ENCODE results near the gene TJP1.
"Not testable (repeated sequence)": the region's sequence is repeated elsewhere in the genome, so short reads cannot be mapped to it uniquely, and the experiment has no call there.

TJP1 gene

GRCh38 chr15:29698030-29698701, 124.1 kb downstream of the TJP1 start:
- DNase-seq = no peak

DNA sequence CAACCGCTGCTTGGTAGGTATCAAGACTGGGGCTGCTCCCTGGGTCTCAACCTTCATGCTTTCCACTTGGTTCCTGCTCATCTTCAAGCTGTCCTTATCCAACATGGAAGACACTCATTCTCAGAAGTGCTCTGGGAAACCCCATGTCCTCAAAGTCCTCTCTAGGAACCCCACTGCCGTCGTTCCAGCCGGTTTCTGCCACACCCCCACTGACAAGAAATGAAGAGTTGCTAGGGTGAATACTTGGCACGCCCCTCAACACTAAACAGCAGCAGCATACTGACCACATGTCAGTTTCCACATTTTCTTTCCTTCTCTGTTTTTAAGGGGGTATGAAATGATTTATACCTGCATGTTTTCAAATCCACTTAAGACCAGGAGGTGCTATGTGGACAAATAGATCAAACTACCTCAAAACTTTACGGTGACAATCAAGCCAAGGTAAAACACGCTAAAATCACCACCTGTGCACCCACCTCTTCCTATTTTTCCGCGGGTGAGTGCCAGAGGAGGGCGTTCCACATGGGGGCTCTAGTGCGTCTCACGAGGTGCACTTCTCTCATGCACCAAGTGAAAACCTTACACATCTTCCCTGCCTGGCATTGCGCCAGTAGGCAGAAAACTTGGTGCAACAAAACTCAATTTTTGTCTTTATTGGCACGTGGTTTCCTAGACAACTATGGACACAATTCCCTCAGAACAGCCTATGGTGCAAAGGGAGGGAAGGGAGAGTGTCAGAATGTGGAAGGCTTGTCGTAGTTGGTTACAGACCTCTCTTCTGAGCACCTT, 125.1 kb downstream of the TJP1 start:
- no peak for DNase-seq

DNA sequence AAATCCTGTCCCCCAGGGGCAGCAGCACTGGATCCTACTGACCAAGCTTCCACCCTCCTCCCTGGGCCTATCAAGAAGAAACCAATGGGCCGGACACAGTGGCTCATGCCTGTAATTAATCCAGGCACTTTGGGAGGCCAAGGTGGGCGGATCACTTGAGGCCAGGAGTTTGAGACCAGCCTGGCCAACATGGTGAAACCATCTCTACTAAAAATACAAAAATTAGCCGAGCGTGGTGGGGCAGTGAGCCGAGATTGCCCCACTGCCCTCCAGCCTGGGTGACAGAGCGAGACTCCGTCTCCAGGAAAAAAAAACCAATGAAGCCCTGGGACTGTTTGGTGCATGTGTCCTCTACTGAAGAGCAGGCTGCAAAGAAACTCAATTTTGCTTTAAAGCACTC, 125.8 kb downstream of the TJP1 start:
- not testable (repeated sequence) for DNase-seq

GRCh38 chr15:29695489-29696167, 126.6 kb downstream of the TJP1 start:
- no peak for DNase-seq

DNA sequence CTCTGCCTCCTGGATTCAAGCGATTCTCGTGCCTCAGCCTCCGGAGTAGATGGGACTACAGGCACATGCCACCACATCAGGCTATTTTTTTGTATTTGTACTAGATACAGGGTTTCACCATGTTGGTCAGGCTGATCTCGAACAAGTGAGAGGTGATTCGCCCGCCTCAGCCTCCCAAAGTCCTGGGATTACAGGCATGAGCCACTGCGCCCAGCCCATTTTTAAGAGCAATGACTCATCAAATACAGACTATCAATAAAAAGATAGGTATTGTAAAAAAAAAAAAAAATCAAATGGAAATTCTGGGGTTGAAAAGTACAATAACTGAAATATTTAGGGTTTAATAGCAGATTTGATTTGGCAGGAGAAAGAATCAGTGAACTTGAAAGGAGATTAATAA, 129.0 kb downstream of the TJP1 start:
- DNase-seq = no peak

- DNase-seq = no peak
These were observed 129.7 kb downstream of the TJP1 start for GRCh38 chr15:29692527-29692926.

GRCh38 chr15:29690765-29691475, 131.3 kb downstream of the TJP1 start:
- DNase-seq = no peak

DNA sequence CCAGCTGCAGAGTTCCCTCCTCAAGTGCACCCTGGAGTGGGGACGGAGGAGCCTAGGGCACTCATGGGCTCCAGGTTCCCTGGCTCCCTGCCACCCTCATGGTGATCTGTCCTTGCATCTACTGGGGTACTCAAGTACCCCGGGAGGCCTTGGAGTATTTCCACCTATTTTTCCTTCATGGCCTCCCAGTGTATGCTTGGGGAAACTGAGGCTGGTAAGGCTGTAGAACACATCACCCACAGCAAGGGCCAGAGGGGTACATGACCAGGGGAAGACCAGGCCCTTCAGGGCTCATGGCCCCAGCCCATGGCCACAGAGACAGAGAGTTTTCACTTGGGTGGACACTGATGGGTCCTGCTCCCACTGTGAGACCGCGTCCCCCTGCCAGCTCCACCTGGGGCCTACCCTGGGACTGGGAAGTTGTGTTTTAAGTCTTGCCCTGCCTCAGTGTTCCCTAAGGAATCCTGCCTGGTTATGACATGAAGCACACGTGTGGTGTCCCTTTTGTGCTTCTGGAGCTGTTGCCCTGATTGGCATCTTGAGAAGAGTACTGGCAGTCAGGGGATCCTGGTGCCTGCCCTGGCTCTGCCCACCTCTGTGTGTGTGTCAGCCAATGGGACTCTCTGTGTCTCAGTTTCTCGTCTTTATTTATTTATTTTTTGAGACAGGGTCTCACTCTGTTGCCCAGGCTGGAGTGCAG, 132.8 kb downstream of the TJP1 start:
- no peak for DNase-seq

DNA sequence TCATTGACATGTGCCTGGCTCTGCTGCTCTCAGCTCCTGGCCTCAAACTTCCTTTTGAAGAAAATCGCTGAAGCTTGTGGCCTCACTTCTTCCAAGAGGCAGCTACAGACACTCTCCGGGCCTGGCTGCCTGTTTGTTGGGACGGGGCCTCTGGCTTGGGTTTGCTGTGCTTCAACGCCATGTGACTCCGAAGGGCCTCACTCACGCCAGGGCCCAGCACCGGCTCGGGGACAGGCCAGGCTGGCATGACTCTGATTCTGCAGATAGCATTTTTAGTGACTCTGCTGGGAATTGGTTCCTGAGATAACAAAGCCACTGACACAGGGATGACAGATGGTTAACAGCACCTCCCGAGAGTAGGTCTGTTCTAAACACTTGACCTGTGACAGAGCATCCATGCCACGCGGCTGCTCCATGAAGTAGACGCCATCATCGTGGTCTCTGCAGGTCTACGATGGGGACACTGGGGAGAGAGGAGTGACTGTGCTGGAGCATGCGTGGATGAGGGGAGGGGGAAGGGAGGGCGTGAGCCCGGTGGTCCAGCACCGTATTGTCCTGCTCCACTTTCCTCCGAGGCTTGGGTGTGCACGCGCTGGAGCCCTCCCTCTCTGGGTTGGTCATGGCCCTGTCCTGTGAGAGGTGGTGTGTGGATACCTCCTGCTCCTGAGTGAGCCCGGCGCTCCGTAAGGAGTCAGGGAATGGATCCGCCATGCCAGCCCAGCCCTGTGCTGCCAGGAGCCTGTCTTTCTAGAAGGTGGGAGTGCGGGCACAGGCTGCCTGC, 133.6 kb downstream of the TJP1 start:
- DNase-seq = no peak

DNA sequence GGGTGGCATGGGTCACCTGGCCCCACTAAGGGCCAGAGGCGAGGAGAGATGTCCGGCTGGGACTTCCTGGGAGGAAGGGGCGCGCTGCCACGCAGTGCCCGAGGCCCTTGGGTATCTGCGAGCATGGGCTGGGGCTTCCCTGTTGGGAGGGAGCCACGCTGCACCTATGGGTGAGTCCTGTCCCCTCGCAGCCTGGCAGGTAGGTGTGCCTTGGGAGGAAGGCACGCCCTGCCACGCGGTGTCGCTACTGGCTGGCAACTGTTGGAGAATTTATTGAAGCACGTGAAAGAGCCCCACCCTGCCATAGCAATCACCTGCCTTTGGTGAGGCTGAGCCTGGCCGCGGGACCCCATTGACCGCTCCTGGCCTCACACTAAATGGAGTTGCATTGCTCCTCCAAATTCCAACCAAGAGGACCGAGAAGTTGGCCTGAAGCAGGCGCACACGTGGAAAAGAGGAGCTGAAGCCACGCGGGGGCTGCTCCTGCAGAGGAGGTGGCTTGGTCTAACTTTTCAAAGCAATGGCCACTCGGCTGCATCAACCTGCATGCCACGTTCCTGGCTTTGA, 134.2 kb downstream of the TJP1 start:
- no peak for DNase-seq

DNA sequence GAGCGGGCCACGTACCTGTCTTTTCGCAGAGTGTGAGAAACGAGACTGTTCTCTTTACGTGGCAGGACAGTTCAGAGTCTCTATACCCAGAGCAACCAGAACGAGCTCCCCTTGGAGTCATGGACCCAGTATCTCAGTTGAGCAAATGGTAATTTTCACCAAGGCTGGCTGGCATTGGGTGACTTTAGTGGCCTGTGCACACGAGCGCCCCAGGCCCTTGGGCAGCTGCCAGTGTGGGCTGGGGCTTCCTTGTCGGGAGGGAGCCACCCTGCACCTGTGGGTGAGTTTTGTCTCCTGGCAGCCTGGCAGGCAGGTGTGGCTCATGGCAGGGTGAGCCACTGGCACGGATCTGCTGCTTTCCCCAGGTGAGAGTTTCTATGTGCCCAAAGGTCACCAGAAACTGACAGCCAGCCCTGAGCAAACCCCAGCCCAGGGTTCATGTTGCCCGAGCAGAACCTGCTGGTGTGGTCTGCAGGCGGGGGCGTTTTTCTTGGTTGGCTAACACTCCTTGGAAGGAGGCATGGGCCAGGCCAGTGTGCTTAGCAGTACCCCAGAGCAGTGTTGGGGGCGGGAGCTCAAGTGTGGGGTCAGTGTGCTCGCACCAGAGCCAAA, 135.0 kb downstream of the TJP1 start:
- no peak for DNase-seq

GRCh38 chr15:29686445-29687203, 135.6 kb downstream of the TJP1 start:
- DNase-seq = no peak

- no peak for DNase-seq
These were observed 136.2 kb downstream of the TJP1 start for GRCh38 chr15:29686079-29686425.

DNA sequence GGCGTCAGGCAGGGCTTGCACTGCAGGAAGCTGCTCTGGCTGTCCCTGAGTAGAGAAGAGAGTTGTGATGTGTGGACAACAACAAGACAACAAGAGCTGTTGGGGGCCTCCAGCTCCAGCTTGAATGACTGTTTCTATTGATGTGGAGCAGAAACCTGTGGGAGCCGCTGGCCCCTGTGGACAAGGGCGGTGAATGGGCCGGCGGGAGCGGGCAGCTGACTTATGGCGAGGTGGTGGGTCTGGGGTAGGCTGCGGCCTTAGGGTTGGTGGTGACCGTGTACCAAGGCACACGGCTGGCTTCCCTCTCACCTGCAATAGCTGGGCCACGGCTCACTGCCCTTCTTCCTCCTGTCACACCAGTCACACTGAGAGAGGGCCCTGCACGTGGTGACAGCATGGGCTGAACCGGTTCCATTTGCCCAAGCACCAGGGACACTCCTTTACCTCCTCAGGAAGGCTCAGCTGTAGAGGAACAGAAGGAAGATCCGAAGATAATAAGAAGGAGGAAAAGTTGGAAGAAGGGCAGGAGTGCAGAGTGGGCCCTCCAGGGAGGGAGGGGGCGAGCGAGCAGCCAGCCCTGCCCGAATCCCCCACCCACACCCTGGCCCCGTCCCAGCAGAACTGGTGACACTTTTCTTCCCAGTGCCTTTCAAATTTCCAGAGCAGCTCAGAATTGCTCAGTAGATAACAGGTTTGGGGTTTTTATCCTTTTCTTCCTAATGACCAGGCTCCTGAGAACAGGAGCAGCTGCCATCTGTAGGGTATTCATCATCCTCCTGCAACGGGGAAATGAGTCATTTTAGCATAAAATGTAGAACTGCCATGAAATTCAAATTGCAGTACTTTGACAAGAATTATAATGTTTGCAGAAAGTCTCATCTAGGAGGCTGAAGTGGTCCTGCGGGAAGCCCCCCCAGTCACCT, 136.9 kb downstream of the TJP1 start:
- DNase-seq = no peak

- no peak for DNase-seq
These were observed 139.5 kb downstream of the TJP1 start for GRCh38 chr15:29682781-29683180.

GRCh38 chr15:29682361-29682760, 139.9 kb downstream of the TJP1 start:
- DNase-seq = no peak

DNA sequence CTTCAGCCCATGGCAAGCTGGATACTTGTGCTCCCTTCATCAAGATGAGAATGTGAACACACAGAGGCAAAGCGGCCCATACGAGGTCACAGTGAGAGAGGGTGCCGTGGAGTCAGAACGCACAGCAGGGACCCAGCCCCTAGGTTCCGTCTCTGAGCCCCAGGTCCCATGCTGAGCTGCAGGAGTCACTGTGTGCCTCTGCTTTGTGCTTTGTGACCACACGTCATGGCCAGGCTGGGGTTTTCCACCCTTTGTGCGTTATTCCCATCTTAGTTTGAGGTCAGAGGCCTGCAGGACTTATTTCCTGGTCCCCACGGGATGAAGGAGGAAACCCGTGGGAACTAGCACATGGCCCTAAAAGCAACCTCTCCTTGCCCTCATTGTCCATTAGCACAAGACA, 140.3 kb downstream of the TJP1 start:
- DNase-seq = no peak

DNA sequence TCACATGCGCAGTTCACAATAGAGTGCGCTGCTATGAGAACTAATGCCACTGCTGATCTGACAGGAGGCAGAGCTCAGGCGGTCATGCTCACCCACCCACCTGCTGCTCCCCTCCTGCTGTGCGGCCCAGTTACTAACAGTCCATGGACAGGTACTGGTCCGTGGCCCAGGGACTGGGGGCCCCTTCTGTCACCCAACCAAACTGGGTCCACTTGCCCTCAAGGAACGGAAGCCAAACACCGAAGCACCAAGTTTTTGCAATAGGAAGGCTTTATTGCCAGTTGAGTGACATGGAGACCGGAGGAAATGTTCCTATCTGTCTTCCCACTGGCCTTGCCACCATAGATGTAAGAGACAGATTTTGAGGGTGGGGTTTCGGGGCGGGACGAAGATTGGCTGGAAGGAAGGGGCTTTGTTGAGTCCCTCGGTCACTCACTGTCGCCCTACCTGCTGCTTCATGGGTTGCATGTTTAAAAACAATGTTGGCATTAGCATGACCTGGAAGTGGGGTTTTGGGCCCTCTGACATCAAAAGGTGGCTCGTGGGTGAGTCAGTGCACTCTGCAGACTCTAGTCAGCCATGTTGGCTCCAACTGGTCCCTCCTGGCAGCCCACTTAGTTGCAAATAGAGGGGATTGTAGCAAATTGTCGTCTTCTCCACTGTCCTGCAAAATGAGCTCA, 141.0 kb downstream of the TJP1 start:
- DNase-seq = no peak

Measured in NCI-H1930 (cell line).